H1 (cell line): ENCODE data around the gene RETREG1. TPM values are rescaled to one million over a fixed set of nuclear protein-coding genes. Genes with fewer than 3 reads are reported as not detected.

Source experiments
- CTCF ChIA-PET: fragments of 300-600 bp; sonication (Branson Sonifier 250); formaldehyde crosslinking; loops from one replicate; lab custom pipeline; 2021; ENCODE audit not compliant: partially characterized antibody; lab: Charles Lee
- POLR2A ChIA-PET: fragments of 300-600 bp; sonication (Branson Sonifier 250); formaldehyde crosslinking; loops from one replicate; lab custom pipeline; 2021; ENCODE audit warnings: inconsistent platforms; ENCODE audit not compliant: partially characterized antibody; lab: Charles Lee
- DNase-seq, 2 experiments: peaks; one replicate each; pipeline versions ENCODE4 v3.0.0 to v3.0.0-alpha.2; 2010 to 2022; ENCODE audit warnings: low spot score in 2 of 2, low read depth in 1 of 2, mixed read lengths in 1 of 2
- FAIRE-seq: peaks from 2 replicates; lab custom pipeline; 2011; peaks lifted over from hg19 to GRCh38; lab: Jason Lieb, UNC
- H2AFZ ChIP-seq: 2 replicates; pipeline ENCODE4 v1.8.1; 2012; ENCODE audit warnings: low read length, inconsistent platforms
- H2AK5ac ChIP-seq: 2 replicates; pipeline ENCODE4 v1.6.1; 2013; ENCODE audit warnings: low read depth, low read length
- H2BK120ac ChIP-seq: replicated peaks from 2 replicates; pipeline ENCODE3; 2013; ENCODE audit warnings: low read depth, low read length, inconsistent platforms
- H2BK12ac ChIP-seq: 2 replicates; pipeline ENCODE4 v1.6.1; 2013; ENCODE audit warnings: low read depth, low read length
- H2BK15ac ChIP-seq: 2 replicates; pipeline ENCODE4 v1.6.1; 2013; ENCODE audit warnings: low read length
- H2BK20ac ChIP-seq: 2 replicates; pipeline ENCODE4 v1.6.1; 2013; ENCODE audit warnings: low read length
- H2BK5ac ChIP-seq: 2 replicates; pipeline ENCODE4 v1.6.1; 2013; ENCODE audit warnings: low read depth, low read length
- H3K14ac ChIP-seq: 2 replicates; pipeline ENCODE4 v1.6.1; 2013; ENCODE audit warnings: inconsistent platforms; ENCODE audit not compliant: insufficient read length
- H3K18ac ChIP-seq: 2 replicates; pipeline ENCODE4 v1.6.1; 2013; ENCODE audit warnings: low read length; ENCODE audit errors: extremely low read depth
- H3K23ac ChIP-seq: 2 replicates; pipeline ENCODE4 v1.6.1; 2013; ENCODE audit warnings: inconsistent platforms; ENCODE audit not compliant: insufficient read length
- H3K23me2 ChIP-seq: 2 replicates; pipeline ENCODE4 v1.6.1; 2013; ENCODE audit warnings: low read depth, low read length
- H3K27ac ChIP-seq: 2 replicates; pipeline ENCODE4 v1.6.1; 2011; ENCODE audit warnings: low read depth, low read length, inconsistent platforms
- H3K27me3 ChIP-seq, 4 experiments: replicated peaks in 1 of 4; 1 replicate in 1 of 4; 2 replicates in 3 of 4; pipeline versions ENCODE4 v1.6.1 to v1.8.1; 2011 to 2013; ENCODE audit warnings: low read length in 3 of 4, mild to moderate bottlenecking in 3 of 4, inconsistent platforms in 2 of 4, mixed read lengths in 2 of 4, moderate library complexity in 1 of 4; ENCODE audit not compliant: control insufficient read depth in 3 of 4, insufficient read depth in 3 of 4; ENCODE audit errors: extremely low read depth in 1 of 4
- H3K36me3 ChIP-seq, 4 experiments: 2 replicates each; pipeline versions ENCODE4 v1.6.1 to v1.8.1; 2011 to 2013; ENCODE audit warnings: mild to moderate bottlenecking in 4 of 4, low read length in 3 of 4, moderate library complexity in 2 of 4, control low read depth in 1 of 4, inconsistent platforms in 1 of 4; ENCODE audit not compliant: insufficient read depth in 4 of 4, control insufficient read depth in 2 of 4
- H3K4ac ChIP-seq: replicated peaks from 2 replicates; pipeline ENCODE3; 2013; ENCODE audit warnings: low read length, low read depth, mixed read lengths, inconsistent platforms; ENCODE audit not compliant: insufficient read length
- H3K4me1 ChIP-seq, 4 experiments: replicated peaks in 1 of 4; 1 replicate in 1 of 4; 2 replicates in 3 of 4; pipeline versions ENCODE4 v1.6.1 to v1.8.1; 2011 to 2013; ENCODE audit warnings: low read length in 3 of 4, inconsistent platforms in 2 of 4, mixed read lengths in 1 of 4; ENCODE audit not compliant: insufficient read depth in 4 of 4, control insufficient read depth in 3 of 4
- H3K4me2 ChIP-seq, 2 experiments: 2 replicates each; pipeline versions ENCODE4 v1.6.1 to v1.8.1; 2011 to 2013; ENCODE audit warnings: low read depth in 2 of 2, low read length in 2 of 2, control low read depth in 1 of 2, inconsistent platforms in 1 of 2, mild to moderate bottlenecking in 1 of 2; ENCODE audit not compliant: insufficient read depth in 1 of 2
- H3K4me3 ChIP-seq, 4 experiments: fragments of 200-600, 300-600 bp in 1 of 4; sonication (generic), shearing (Covaris generic), sonication (Bioruptor Twin) in 1 of 4; 2 replicates each; pipeline versions ENCODE4 v1.5.1 to v1.8.1; 2011 to 2016; ENCODE audit warnings: low read length in 4 of 4, low read depth in 3 of 4, control low read depth in 2 of 4, inconsistent platforms in 2 of 4, mild to moderate bottlenecking in 2 of 4, mixed read lengths in 1 of 4, moderate library complexity in 1 of 4; ENCODE audit not compliant: insufficient read depth in 2 of 4; ENCODE audit errors: extremely low read depth in 1 of 4
- H3K56ac ChIP-seq: replicated peaks from 2 replicates; pipeline ENCODE3; 2013; ENCODE audit warnings: low read depth, mild to moderate bottlenecking, mixed read lengths, low read length, inconsistent platforms; ENCODE audit not compliant: insufficient read length
- H3K79me1 ChIP-seq: 2 replicates; pipeline ENCODE4 v1.6.1; 2013; ENCODE audit warnings: low read depth, low read length, control low read depth
- H3K79me2 ChIP-seq, 2 experiments: 2 replicates each; pipeline versions ENCODE4 v1.6.1 to v1.8.1; 2012 to 2013; ENCODE audit warnings: low read length in 2 of 2, mild to moderate bottlenecking in 2 of 2, inconsistent platforms in 1 of 2; ENCODE audit not compliant: insufficient read depth in 2 of 2, control insufficient read depth in 1 of 2
- H3K9ac ChIP-seq, 4 experiments: replicated peaks in 1 of 4; 1 replicate in 1 of 4; 2 replicates in 3 of 4; pipeline versions ENCODE4 v1.6.1 to v1.8.1; 2011 to 2013; ENCODE audit warnings: low read depth in 3 of 4, low read length in 3 of 4, control low read depth in 2 of 4, mild to moderate bottlenecking in 2 of 4, moderate library complexity in 2 of 4, inconsistent platforms in 1 of 4; ENCODE audit errors: extremely low read depth in 1 of 4
- H3K9me3 ChIP-seq, 2 experiments: 2 replicates each; pipeline versions ENCODE4 v1.6.1 to v1.8.1; 2012 to 2013; ENCODE audit warnings: mild to moderate bottlenecking in 2 of 2, moderate library complexity in 2 of 2, control low read depth in 1 of 2, inconsistent platforms in 1 of 2, low read depth in 1 of 2, low read length in 1 of 2, mixed read lengths in 1 of 2; ENCODE audit not compliant: insufficient read depth in 2 of 2
- H4K20me1 ChIP-seq, 2 experiments: replicated peaks in 1 of 2; 2 replicates each; pipeline versions ENCODE3 to v1.8.1; 2011 to 2013; ENCODE audit warnings: inconsistent platforms in 2 of 2, low read length in 2 of 2, mild to moderate bottlenecking in 1 of 2; ENCODE audit not compliant: insufficient read depth in 2 of 2, control insufficient read depth in 1 of 2
- H4K5ac ChIP-seq: 2 replicates; pipeline ENCODE4 v1.6.1; 2013; ENCODE audit warnings: low read length, low read depth, mixed read lengths, inconsistent platforms; ENCODE audit not compliant: insufficient read length
- H4K8ac ChIP-seq: 2 replicates; pipeline ENCODE4 v1.8.0; 2013; ENCODE audit warnings: mild to moderate bottlenecking, moderate library complexity, low read length, inconsistent platforms; ENCODE audit not compliant: insufficient read depth; ENCODE audit errors: extremely low read depth
- H4K91ac ChIP-seq: replicated peaks from 2 replicates; pipeline ENCODE3; 2013; ENCODE audit warnings: low read length, mixed read lengths, inconsistent platforms; ENCODE audit not compliant: insufficient read length
- CHD2 ChIP-seq: IDR thresholded peaks from 2 replicates; pipeline ENCODE4 v1.6.1; 2012; ENCODE audit warnings: low read length, improper control_type of control experiment
- CREB1 ChIP-seq: IDR thresholded peaks from 2 replicates; pipeline ENCODE4 v1.6.1; 2012; ENCODE audit warnings: inconsistent platforms
- EP300 ChIP-seq, 2 experiments: IDR thresholded peaks; 1 replicate in 1 of 2; 2 replicates in 1 of 2; pipeline ENCODE4 v1.6.1; 2011 to 2012; ENCODE audit warnings: low read depth in 2 of 2, low read length in 2 of 2, mild to moderate bottlenecking in 2 of 2, borderline replicate concordance in 1 of 2, inconsistent platforms in 1 of 2, moderate library complexity in 1 of 2
- EZH2 ChIP-seq: fragments of 200-600 bp; sonication (generic); IDR thresholded peaks from 2 replicates; pipeline ENCODE4 v1.7.1; 2012; ENCODE audit warnings: low read depth, mild to moderate bottlenecking, moderate library complexity, low read length, inconsistent platforms; ENCODE audit not compliant: severe bottlenecking
- HDAC6 ChIP-seq: IDR thresholded peaks from one replicate; pipeline ENCODE4 v1.7.1; 2012; ENCODE audit warnings: low read depth, mild to moderate bottlenecking, inconsistent platforms, low read length, moderate library complexity
- PHF8 ChIP-seq: fragments of 200-600 bp; sonication (generic); conservative IDR thresholded peaks from 2 replicates; pipeline ENCODE4 v1.7.1; 2012; ENCODE audit warnings: low read depth, mild to moderate bottlenecking, inconsistent platforms, low read length, moderate library complexity
- POU5F1 ChIP-seq: IDR thresholded peaks from 2 replicates; pipeline ENCODE4 v1.6.1; 2011; ENCODE audit warnings: low read depth, mild to moderate bottlenecking, low read length, moderate library complexity
- RBBP5 ChIP-seq: IDR thresholded peaks from 2 replicates; pipeline ENCODE4 v1.7.1; 2012; ENCODE audit warnings: low read depth, mild to moderate bottlenecking, inconsistent platforms, low read length, moderate library complexity, borderline replicate concordance
- RNF2 ChIP-seq: fragments of 200-900, 300-1000 bp; sonication (generic); IDR thresholded peaks from 2 replicates; pipeline ENCODE4 v1.7.1; 2016; ENCODE audit warnings: borderline replicate concordance, low read depth, mild to moderate bottlenecking, antibody characterized with exemption, low read length; ENCODE audit not compliant: poor library complexity, severe bottlenecking; ENCODE audit errors: missing control alignments
- SP1 ChIP-seq: IDR thresholded peaks from 2 replicates; pipeline ENCODE4 v1.6.1; 2011; ENCODE audit warnings: low read depth, low read length
- TBP ChIP-seq: IDR thresholded peaks from 2 replicates; pipeline ENCODE4 v1.6.1; 2011; ENCODE audit warnings: low read depth, low read length, improper control_type of control experiment
- TEAD4 ChIP-seq: IDR thresholded peaks from 2 replicates; pipeline ENCODE4 v1.6.1; 2012; ENCODE audit warnings: low read depth, low read length, inconsistent platforms, mixed read lengths
- WGBS, 2 experiments: shearing (Covaris generic) in 1 of 2; methylation state at CpG; one replicate each; pipeline versions ENCODE4 v1.1.6 to v1.1.7; 2013 to 2015; ENCODE audit warnings: low lambda C conversion rate in 2 of 2, mixed read lengths in 2 of 2, inconsistent platforms in 1 of 2, low coverage in 1 of 2, missing lambda C conversion rate in 1 of 2; ENCODE audit not compliant: insufficient replicate concordance in 2 of 2, insufficient coverage in 1 of 2, insufficient read length in 1 of 2; ENCODE audit errors: extremely low coverage in 1 of 2, missing lambda C conversion rate in 1 of 2; 5-methylcytosine and 5-hydroxymethylcytosine counted together
- polyA plus RNA-seq, 7 experiments: library from polyadenylated mRNA; depleted of rRNA in 3 of 7; stranded (reverse) in 5 of 7; unstranded in 2 of 7; fragments of >200 nt in 5 of 7; fragments of 200-250 nt in 2 of 7; gene quantifications; 1 replicate in 5 of 7; 2 replicates in 1 of 7; 4 replicates in 1 of 7; pipeline versions ENCODE4 v1.2.1 to v1.2.3, GENCODE V29; 2011 to 2013; ENCODE audit warnings: missing spikeins in 2 of 7, mixed read lengths in 2 of 7
- total RNA-seq: library from RNA; stranded (reverse); fragmentation: NEBNext Ultra II Directional; extraction: Animal tissue kit (Norgen Biotek cat#: 25700); gene quantifications from 2 replicates; pipeline ENCODE4 v1.2.1, GENCODE V29; 2021

The RETREG1 gene
- total and polyA plus RNA-seq, 2 of the 8 experiments (the other 6 are each of a cell fraction or from before 2014, with no cell fraction given) = 0.62 to 1.9 TPM

- no peak overlapping the region for H2BK5ac ChIP-seq
- no peaks in the 10 kb centered on the region for H3K36me3 ChIP-seq
- no peak overlapping the region for H3K4ac ChIP-seq
- H3K23ac ChIP-seq = no peak overlapping the region
- no peak overlapping the region for H3K14ac ChIP-seq
- H3K18ac ChIP-seq = no peak overlapping the region
- TF ChIP-seq CHD2 (no peak), RNF2 (no peak), RBBP5 (no peak), PHF8 (no peak), TBP (no peak), HDAC6 (no peak), CREB1 (no peak), POU5F1 (no peak), EZH2 (no peak), EP300 (IDR thresholded peaks at IDR 0.05; ENCODE audit: borderline replicate concordance in 1 of 2, low read depth in 2 of 2, low read length in 2 of 2) (no peak), SP1 (no peak), TEAD4 (no peak)
- H4K20me1 ChIP-seq = no peaks in the 10 kb centered on the region
- H2BK20ac ChIP-seq = no peak overlapping the region
- no peak overlapping the region for H3K9ac ChIP-seq
- H2BK12ac ChIP-seq = no peak overlapping the region
- H2AK5ac ChIP-seq = no peak overlapping the region
- H2BK15ac ChIP-seq = no peak overlapping the region
- no peak overlapping the region for H3K27ac ChIP-seq
- no peak overlapping the region for H4K8ac ChIP-seq
- no peaks in the 10 kb centered on the region for H3K79me1 ChIP-seq
- no peak overlapping the region for H3K4me2 ChIP-seq
- ChIA-PET POLR2A (no interaction called here), CTCF (interaction anchor here (1.2 to 1.6 kb wide), 5 partner anchors 10 to 23 kb away, joined by 4 to 6 read pairs (median 6); no protein-coding TSS in a partner anchor)
- H3K23me2 ChIP-seq = no peaks in the 10 kb centered on the region
- WGBS, 2 experiments = 65% methylated on average over 3 of the region's 3 CpGs; no CpG with 5 or more reads in 1 of the 2 experiments
- no peak overlapping the region for H4K91ac ChIP-seq
- H3K4me3 ChIP-seq = no peak overlapping the region
- DNase-seq (no peak), FAIRE-seq (no peak)
- no peak overlapping the region for H2AFZ ChIP-seq
- H3K27me3 ChIP-seq = no peaks in the 10 kb centered on the region
- no peak overlapping the region for H4K5ac ChIP-seq
- no peak overlapping the region for H3K56ac ChIP-seq
- peaks cover 0 to 16% (median 8%) of the 10 kb centered on the region in 4 experiments for H3K4me1 ChIP-seq
- no peak overlapping the region for H2BK120ac ChIP-seq
- no peaks in the 10 kb centered on the region for H3K9me3 ChIP-seq
- H3K79me2 ChIP-seq = no peaks in the 10 kb centered on the region
Observed at GRCh38 chr5:16570121-16570815, 46.5 kb downstream of the RETREG1 start.
